ENCODE results near the gene GAB2. TPM values are rescaled to one million over a fixed set of nuclear protein-coding genes. Genes with fewer than 3 reads are reported as not detected.

The GAB2 gene
- total and polyA plus RNA-seq, 12 donors, result 2.4 to 22.4 (median 16.2) TPM

DNA sequence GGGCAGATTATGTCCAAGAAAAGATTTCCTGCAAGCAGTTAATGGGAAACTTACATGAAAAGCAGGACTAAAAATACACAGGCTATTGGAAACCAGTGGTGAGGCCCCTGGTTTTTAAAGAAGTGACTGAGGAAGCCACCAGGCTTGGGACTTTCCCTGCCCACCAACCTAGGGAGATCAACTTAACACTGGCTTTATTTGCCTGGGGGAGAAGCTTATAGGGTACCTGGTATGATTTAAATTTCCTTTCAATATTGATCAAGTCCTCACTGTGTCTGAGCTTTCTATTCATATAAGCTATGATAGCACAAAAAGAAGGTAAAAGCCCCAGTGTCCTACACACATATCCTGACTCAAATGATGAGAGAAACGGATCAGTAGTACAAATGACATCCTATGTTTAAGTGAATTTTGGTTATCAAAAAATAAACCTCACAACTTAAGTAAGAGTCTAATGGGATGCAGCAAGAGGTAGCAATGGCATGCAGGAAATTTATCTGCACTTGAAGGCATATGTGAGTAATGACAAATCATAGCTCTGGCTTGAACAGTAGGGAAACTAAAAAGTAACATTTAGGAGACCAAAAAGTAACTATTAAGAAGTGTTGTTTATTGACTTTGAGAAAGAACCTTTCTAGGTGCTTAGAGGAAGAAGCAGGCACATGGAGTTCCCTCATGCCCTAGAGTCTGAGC, 85.3 kb downstream of the GAB2 start:
- H3K36me3 ChIP-seq (replicated peaks in 1 of 2), result no peaks in the 10 kb centered on the region
- DNase-seq, result no peak
- intact Hi-C loops (cut with DNase I), result no loop called here
- no peaks in the 10 kb centered on the region for H3K27me3 ChIP-seq
- TF ChIP-seq, protein P1, sequence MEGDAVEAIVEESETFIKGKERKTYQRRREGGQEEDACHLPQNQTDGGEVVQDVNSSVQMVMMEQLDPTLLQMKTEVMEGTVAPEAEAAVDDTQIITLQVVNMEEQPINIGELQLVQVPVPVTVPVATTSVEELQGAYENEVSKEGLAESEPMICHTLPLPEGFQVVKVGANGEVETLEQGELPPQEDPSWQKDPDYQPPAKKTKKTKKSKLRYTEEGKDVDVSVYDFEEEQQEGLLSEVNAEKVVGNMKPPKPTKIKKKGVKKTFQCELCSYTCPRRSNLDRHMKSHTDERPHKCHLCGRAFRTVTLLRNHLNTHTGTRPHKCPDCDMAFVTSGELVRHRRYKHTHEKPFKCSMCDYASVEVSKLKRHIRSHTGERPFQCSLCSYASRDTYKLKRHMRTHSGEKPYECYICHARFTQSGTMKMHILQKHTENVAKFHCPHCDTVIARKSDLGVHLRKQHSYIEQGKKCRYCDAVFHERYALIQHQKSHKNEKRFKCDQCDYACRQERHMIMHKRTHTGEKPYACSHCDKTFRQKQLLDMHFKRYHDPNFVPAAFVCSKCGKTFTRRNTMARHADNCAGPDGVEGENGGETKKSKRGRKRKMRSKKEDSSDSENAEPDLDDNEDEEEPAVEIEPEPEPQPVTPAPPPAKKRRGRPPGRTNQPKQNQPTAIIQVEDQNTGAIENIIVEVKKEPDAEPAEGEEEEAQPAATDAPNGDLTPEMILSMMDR (IDR thresholded peaks at IDR 0.05), result no peak
- no peak for TF ChIP-seq POLR2A (IDR thresholded peaks at IDR 0.05)
- H3K9me3 ChIP-seq (replicated peaks in 1 of 3), result no peaks in the 10 kb centered on the region
- H3K4me1 ChIP-seq (replicated peaks in 1 of 2), result peaks cover 0 to 12% of the 10 kb centered on the region in 2 donors
- H3K27ac ChIP-seq, result no peak overlapping the region
- no peak overlapping the region for H3K4me3 ChIP-seq
- 67 to 91% (median 74%) methylated on average over 1 of the region's 1 CpG for WGBS, 4 donors

DNA sequence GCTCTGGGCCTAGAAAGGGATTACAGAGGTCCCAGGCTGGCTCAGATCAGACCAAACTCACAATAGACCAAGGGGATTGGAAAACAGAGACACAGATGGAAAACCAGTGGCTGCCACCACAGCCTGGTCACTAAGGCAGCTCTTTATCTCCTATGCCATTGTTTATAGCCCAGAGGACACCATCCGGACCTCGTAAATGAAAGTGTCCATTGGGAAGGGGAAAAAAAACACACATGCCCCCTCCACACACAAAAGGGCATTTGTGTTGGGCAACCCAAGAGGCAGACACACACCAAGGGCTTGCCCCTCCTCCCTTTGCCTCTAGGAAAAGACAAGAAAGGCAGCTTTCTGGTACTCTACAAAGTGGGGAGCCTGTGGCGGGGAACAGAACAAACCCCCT, 85.9 kb downstream of the GAB2 start:
- intact Hi-C loops (cut with DNase I), result no loop called here

DNA sequence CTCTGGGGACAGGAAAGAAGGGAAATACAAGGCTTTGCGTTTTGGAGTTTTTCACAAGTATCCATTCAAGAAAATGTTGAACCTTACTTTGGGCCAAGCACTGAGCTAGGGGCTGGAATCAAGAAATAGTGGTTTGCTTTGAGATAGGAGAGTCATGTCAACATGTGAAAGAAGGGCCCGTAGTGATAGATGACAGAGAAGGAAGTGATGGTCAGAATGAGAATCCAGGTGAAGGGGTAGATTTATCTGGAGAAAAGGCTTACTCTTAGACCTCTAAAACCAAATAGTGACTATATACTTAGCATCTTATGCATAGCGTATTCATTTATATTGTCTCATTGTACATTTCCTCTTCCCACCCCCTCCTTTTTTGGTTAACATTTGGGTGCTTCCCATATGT, 87.3 kb downstream of the GAB2 start:
- Histone ChIP-seq H3K4me3 (no peak overlapping the region), H3K9me3 (replicated peaks in 1 of 3) (no peaks in the 10 kb centered on the region), H3K4me1 (replicated peaks in 1 of 2) (peaks cover 0 to 19% of the 10 kb centered on the region in 2 donors), H3K27ac (no peak overlapping the region), H3K36me3 (replicated peaks in 1 of 2) (no peaks in the 10 kb centered on the region), H3K27me3 (no peaks in the 10 kb centered on the region)
- TF ChIP-seq POLR2A (IDR thresholded peaks at IDR 0.05), result no peak
- TF ChIP-seq, protein P1 (IDR thresholded peaks at IDR 0.05), result no peak
- intact Hi-C loops (cut with DNase I), result no loop called here
- no peak for DNase-seq
- WGBS, 4 donors, result 86 to 90% (median 87%) methylated on average over 3 of the region's 3 CpGs

More for the DNA sequence above, 85.9 kb downstream of the GAB2 start:
- 65 to 75% (median 70%) methylated on average over 3 of the region's 3 CpGs for WGBS, 4 donors
- Histone ChIP-seq H3K27ac (no peak overlapping the region), H3K4me1 (replicated peaks in 1 of 2) (peaks cover 0 to 13% of the 10 kb centered on the region in 2 donors), H3K4me3 (no peak overlapping the region), H3K36me3 (replicated peaks in 1 of 2) (no peaks in the 10 kb centered on the region), H3K9me3 (replicated peaks in 1 of 3) (no peaks in the 10 kb centered on the region), H3K27me3 (no peaks in the 10 kb centered on the region)
- TF ChIP-seq, protein P1 (IDR thresholded peaks at IDR 0.05), result no peak
- TF ChIP-seq POLR2A (IDR thresholded peaks at IDR 0.05), result no peak
- DNase-seq, result no peak

DNA sequence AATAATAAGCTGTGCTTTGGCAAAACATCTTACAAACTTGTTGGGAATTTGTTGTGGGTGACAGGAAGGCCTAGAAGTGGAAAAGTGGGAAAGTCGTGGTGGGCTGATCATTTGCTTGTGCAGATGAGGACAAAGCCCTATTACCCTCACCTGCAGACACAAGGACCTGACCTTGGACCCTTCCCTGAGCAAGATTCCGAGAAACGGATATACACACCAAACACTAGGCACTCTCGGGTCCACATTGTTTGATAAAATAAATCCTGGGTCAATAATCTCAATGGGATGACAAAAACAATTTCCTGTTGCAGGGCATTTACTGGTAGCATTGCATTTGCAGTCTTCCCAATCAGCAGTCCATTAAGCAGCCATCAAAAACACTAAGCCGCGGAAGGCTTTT, 89.7 kb downstream of the GAB2 start:
- H3K27me3 ChIP-seq, result no peaks in the 10 kb centered on the region
- intact Hi-C loops (cut with DNase I), result loop anchor here in 1 of 2 donors (10.0 kb wide), 2 partner anchors 73 to 77 kb away; no protein-coding TSS in a partner anchor
- peaks cover 0 to 18% of the 10 kb centered on the region in 2 donors for H3K4me1 ChIP-seq (replicated peaks in 1 of 2)
- H3K36me3 ChIP-seq (replicated peaks in 1 of 2), result no peaks in the 10 kb centered on the region
- TF ChIP-seq, protein P1 (IDR thresholded peaks at IDR 0.05), result no peak
- no peak for TF ChIP-seq POLR2A (IDR thresholded peaks at IDR 0.05)
- no peak overlapping the region for H3K4me3 ChIP-seq
- 90 to 94% (median 92%) methylated on average over 6 of the region's 6 CpGs for WGBS, 4 donors
- no peaks in the 10 kb centered on the region for H3K9me3 ChIP-seq (replicated peaks in 1 of 3)
- DNase-seq, result no peak
- H3K27ac ChIP-seq, result no peak overlapping the region

All from adrenal gland (tissue), 12 donors.